Loucy (cell line): ENCODE measurements around the gene OFD1.

Source experiments
- EZH2phosphoT487 ChIP-seq: fragments of 200-600 bp; IDR thresholded peaks from 2 replicates; pipeline ENCODE4 v1.6.1; 2018; ENCODE audit warnings: antibody characterized with exemption, mild to moderate bottlenecking, moderate library complexity, borderline replicate concordance
- TF ChIP-seq, protein P1 (sequence below): fragments of 200-600 bp; sonication (generic); conservative IDR thresholded peaks from 2 replicates; pipeline ENCODE4 v1.5.1; 2014; ENCODE audit warnings: mild to moderate bottlenecking, antibody characterized with exemption, low read length

DNA sequence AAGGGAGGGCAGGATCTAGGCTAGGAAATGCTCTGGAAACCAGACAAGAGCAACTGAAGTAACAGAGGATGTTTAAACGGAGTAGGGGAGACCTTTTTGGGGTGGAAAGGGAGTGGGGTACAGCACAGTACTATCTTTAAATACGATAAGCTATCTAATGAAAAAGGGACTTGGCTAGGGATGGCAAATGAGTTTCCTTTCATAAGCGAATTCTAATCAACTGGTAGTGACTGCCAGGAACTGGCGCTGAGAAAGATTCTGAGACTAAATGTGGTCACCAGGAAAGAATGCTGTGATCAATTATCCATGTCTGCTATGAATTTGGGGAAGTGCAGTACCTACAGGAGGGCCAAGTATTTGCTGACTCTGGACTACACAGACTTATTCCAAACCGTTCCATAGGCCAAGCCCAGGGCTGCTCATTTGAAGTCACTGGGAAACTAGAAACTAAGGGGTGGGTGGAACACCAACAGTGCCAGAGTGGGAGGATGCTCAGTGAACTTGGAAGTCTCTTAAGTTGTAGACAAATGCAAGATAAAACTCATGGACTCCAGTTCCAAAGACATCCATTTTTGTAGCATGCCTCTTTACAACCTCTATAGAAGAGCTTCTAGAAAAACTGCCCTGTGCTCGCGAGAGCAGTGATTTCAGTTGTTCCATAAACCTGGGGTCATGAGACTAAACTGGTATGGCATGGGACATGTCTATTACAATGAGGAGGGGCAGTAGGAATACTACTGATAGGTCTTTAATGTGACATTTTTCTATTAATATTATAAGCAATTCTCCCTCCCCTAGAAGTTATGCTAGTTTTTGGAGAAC lies 2.1 kb upstream of the OFD1 start:
- no peak for TF ChIP-seq EZH2phosphoT487
- TF ChIP-seq, protein P1, sequence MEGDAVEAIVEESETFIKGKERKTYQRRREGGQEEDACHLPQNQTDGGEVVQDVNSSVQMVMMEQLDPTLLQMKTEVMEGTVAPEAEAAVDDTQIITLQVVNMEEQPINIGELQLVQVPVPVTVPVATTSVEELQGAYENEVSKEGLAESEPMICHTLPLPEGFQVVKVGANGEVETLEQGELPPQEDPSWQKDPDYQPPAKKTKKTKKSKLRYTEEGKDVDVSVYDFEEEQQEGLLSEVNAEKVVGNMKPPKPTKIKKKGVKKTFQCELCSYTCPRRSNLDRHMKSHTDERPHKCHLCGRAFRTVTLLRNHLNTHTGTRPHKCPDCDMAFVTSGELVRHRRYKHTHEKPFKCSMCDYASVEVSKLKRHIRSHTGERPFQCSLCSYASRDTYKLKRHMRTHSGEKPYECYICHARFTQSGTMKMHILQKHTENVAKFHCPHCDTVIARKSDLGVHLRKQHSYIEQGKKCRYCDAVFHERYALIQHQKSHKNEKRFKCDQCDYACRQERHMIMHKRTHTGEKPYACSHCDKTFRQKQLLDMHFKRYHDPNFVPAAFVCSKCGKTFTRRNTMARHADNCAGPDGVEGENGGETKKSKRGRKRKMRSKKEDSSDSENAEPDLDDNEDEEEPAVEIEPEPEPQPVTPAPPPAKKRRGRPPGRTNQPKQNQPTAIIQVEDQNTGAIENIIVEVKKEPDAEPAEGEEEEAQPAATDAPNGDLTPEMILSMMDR: no peak
